HG02798 (cell line): Measurements from ENCODE around the gene NCKAP5.

Source experiments
- ATAC-seq: cut with Tn5 transposase; IDR thresholded peaks from one replicate; pipeline ENCODE4 v1.9.1; 2021; ENCODE audit warnings: mild to moderate bottlenecking; ENCODE audit not compliant: unreplicated experiment, poor library complexity

The NCKAP5 gene

DNA sequence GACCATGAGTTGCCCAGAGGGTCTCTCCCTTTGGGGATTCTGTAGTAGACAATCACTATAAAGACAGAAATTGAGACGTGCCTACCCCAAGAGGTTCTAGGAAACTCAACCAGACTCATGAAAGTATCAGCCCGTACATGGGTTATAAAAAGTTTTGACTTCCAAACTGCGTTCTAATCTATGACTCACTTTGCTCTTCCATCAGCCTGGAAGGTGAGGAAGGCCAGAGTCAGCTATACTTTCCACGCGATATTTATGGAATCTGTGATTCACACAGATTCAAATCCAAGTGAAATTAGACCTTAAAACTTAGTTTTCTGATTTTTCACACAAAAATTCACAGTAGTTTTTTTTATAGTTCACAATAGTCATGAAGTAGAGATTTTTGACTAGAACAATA is 890.6 kb downstream of the NCKAP5 start:
- ATAC-seq, result no peak

DNA sequence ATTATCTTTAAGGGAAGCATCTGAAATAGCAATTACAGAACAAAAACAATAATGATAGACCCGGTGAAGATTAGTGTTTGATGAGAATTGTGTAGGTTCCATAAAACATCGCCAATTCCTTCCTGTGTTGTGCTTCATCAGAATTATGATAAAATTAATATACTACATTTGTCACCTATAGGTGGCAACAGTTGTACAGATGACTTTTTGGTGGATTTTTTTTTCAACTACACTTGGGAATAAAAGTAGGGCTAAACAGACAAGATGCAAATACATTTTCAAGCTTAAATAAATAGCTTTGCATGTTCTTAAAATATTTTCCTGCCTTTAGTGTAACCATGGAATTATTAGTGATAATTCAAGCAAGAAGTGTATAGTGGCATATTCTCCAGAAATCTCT is 891.3 kb downstream of the NCKAP5 start:
- no peak for ATAC-seq

DNA sequence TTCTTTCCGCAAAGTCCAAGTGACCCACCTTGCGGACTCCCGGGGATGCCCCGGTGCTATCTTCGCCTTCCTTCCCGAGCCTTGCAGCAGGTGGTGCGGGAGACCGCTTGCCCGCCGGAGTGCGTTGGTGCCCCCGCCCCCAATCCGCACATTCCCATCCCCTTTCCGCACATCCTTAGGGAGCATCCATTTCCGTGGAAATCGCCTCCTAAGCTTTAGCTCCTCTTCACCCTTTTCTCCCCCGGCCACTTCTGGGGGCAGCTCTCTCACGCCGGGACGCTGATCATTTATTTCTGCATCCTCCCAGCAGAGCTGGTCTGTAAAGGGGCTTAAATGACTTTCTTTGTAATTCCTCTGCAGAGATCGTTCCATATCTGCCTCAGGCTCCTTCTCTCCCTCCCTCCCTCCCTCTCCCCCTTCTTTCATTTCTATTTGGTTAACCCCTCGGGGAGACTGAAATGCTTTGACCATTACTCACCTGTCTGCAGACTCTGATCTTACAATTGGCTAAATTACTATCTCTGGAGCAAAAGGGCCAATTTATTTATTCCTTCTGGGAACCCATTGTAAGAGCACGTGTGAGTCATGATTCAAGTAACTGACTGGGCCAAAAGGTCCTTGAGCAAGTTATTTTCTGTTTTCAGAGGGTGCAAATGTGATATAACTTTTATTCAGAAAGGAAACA is 897.0 kb downstream of the NCKAP5 start:
- no peak for ATAC-seq

DNA sequence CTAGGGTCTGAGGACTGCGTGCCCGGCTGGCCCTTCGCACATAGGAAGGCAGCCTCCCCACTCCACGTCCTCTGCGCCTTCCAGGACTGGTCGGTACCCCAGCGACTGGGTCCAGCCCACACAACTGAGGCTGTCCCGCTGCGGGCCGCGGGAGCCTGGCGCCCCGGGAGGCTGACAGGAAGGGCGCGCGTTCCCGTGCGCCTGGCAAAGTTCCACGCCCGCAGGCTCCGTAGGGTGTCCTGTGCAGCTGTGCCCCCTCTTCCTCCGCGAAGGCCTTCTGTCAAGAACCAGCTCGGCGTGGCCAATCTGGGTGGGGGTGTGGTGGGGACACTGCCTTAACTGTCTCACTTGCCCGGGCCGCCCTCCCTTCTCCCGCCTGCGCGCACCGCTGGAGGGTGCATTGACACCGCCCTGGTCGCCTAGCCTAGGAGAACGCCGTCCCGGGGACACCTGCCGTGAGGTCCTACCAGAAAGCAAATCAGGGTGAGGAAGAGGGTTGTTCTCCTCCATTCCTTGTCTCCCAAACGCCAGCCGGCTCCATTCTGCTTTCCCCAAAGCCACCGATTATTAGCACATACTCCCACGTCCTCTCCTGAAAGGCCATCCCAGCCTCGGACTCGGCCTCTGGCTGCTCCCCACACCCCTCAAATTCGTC is 897.6 kb downstream of the NCKAP5 start:
- no peak for ATAC-seq

DNA sequence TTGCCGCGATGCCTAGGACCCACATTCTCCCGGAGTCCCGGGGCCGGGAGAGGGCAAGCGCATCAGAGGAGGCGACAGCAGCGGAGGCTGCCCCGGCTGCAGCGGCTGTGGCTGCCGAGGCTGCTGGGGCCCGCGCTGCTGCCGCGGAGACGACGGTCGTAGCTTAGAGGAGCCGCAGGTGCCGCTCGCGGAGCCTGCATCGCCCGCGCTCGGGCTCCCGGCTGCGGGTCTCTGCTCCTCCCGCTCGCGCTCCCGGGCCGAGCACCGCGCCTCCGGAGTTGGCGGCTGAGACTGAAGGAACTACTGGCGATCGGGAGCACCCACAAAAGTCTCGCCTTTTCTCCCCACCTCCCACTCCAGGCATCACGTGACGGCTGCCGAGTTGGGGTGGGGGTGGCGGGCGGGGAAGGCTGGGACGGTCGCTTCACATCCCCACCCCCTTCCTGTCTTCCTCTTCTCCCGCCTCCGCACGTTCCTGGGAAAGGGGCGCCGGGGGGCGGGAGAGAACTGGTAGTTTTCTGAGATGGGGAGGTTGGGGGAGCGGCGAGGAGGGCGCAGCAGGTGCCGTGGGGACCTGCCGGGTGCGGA is 898.3 kb downstream of the NCKAP5 start, which contains the start of gene LYPD1:
LYPD1 (minus strand) TSS at position 298 of the 588 bp plus-strand sequence; CDS start at position 25, 273 bp downstream.
- no peak for ATAC-seq

DNA sequence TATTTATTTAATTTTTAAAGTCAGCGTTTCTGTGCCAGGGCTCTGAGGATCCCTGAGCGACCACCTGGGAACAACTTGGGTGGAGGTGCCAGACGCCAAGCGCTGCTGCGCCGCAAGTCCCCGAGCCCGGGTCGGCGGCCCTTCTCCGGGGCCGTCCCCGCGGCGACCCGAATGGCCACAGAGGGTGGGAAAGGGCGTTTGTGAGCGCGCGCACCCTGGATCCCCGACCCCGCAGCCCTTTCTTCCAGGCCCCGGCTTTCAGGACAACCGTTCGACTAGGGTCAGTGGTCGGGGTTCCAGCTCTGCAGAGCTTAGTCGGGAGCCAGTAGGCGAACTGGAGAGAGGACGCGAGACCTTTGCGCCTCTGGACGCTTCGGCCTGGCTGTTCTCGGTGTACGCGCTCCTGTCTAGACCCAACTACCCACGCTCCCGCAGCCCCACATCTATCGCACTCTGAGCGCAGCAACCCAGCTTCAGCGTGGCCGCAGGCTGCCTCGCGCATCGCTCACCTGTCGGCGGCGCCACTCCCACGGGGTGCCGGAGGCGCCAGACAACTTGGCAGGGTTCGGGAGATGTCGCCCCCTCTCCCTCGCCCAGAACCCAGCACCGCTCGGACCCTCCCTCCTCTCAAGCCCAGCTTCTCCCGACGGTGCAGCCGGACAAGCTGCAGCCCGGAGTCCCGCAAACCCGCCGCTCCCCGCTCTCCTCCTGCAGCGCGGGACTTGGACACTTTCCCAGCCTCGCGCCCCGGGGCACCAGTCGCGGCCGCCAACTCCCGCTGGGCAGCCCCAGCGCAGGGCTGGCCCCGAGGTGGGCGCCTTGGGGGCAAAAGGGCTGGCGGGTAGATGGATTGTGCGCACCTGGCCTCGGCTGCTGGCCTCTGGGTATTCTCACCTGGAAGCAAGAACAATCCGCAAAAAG is 899.0 kb downstream of the NCKAP5 start:
- ATAC-seq, result no peak

DNA sequence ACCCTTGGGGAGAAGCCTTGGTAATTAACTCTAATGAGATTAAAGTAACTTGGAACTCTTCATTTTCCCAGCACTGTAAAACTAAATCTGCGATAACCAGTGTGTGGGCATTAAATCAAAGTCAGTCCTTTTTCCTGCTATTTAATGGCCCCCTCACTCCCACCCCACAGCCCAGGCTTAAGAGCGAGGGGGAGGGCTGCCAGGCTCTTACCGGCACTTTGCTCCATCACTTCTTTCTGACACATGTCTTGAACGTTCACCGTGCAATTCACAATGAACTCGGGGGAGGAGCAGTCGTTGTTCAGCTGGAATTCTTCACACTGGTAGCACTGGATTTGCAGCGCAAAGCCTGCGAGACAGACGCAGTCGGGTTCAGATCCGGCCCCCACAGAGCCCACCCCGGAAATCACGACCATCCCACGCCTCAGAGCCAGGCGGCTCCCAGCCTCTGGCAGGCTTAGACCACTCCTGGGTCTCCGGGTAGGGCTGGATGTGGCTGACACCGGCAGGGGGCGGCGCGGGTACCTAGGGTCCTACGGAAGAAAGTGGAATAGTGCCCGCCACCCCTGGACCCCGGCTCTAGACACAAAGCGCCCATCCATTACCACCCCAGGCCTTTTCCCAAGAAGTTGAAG is 900.0 kb downstream of the NCKAP5 start:
- ATAC-seq, result no peak

DNA sequence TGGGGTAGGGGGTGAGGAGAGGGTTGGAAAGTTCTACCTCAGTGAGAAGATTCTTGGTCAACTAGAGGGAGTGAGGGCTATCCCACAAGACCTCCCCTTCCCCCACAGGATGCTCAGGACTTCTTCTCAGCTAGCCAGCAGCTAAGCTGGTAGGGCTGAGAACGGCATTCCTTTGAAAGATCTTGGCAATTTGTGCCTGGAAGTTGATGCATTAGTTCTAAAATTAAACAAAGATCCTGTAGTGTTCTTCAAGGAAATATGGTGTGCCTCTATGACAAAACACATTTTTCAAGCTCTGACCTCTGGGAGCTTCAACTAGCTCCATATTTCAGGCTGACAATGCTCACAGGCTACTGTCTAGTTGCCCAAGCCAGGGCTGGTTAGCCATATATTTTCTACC is 900.6 kb downstream of the NCKAP5 start:
- no peak for ATAC-seq

DNA sequence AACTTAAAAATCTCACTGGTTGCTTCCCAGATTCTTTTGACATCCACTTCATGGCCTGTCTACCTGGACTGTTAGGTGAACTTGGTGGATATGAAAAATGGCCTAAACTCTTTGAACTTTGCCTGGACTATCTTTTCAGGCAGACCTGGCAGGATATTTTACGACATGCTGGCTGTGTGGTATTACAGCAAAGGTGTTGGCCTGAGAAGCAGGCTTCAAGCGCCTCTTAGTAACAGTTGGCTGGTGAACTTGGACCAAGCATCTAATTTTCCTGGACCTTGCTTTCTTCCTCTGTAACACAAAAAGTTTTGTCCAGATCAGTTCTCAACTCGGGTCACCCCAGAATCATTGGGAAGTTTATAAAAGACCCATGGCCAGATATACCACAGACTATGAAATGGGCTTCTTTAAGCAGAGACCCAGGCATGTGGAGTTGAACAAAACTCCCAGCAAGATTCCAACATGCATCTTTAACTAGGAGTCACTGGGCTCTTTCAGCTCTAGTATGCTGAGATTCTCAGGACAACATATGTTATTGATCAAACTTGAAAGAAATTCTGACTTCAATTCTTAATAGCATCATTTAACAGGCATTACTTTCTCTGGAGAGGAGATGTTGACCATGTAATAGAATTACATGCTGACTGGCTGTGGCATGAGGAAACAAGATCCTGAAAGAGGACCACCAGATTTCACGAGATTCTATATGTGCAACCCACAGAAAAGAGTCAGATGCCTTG is 902.7 kb downstream of the NCKAP5 start:
- no peak for ATAC-seq

DNA sequence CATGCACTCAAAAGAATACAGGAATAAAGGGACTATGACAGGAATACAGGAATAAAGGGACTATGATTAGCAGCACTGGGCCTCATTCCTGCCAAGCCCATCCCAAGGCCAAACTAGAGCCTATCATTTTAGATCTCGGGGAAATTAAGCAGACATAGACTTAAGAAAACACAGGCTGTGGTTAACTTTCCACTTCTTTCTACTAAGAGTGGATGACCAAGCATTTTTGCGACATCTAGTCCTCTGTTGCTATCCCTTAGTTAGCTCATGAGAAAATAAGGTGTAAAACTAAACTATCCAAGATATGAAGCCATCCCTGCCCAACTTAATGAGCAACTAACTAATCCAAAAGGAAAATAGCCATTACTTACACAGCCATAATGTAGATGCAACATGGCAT is 904.2 kb downstream of the NCKAP5 start:
- no peak for ATAC-seq

DNA sequence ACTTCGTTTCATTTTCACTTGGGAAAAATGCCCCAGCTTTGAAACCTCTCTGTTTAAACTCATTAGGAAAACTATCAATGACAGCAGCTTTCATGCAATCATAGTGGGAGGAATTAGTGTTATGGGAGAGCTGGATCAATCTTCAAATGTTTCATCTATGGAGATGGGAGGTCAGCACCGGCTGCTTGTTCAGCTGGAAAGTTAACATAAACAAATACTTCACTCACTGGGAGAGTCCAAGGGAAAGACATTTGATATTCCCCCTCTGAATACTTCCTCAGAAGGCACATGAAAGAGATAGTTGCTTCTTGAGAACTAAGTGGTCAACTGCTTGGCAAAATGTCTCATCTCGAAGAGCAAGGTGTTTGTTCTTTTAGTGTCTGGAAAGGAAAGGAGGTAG is 905.5 kb downstream of the NCKAP5 start:
- ATAC-seq, result no peak

DNA sequence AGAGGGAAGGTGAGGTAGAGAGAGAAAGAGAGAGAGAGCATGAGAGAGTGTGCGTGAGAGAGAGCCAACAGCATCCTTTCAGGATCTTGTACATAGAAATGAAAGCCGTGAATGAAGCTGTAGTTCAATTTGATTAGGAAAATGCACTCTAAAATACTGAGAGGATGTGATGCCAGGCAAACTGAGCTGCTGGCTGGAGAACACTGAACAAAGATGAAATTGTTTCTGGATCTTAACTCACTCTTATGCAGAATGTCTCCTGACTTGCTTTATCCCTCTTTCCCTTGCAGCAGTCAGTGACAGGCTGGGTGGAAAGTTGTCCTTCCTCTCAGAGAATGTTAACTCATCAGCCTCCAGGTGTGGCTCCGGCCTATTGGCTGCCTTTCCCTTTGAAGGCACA is 908.9 kb downstream of the NCKAP5 start:
- ATAC-seq, result no peak

DNA sequence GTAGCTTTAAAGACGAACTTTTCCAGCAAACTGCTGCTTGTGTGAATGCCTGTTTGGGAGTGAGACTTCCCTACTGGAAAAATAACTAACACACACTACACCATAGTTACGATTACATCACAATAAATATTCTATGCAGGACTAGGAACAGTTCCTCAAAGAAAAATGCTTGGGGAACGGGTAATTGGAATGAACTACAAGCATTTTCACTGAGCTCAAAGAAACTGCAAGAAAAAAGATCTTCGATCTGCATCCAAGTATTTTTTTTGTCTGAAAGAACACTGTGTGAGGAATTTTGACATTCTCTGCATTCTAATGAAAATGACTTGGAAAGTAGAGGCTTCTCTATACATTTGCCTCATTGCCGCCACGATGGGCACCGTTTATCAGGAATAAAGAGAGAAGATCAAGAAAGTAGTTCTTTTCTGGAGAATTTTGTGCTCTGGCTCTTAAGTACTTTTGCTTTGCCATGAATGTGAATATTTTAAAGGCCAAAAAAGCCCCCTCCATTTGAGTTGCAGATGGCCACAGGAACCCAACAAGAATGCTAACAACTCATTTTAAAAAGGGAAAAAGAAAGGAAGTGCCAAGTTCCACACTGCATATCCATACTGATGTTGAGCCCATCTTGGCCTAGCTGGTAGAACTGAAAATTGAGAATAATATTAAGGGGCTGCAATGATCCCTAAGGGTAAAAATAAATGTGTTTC is 911.8 kb downstream of the NCKAP5 start:
- ATAC-seq, result no peak

DNA sequence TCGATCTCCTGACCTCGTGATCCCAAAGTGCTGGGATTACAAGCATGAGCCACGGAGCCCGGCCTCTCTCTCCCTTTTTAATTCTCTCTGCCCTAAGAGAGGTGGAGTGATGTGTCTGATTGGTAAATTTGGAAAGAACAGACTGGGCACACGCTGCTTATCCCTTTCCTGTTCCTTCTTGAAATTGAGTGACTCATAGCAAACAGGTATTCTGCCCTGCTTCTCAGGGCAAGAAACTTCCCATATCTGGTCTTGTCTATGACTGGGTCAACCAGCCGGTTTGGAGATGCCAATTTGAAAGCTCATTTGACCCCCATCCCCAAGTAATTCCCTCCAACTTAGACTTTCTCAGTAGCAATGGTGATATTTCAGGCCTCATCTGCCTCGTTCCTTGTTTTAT is 913.3 kb downstream of the NCKAP5 start:
- ATAC-seq, result no peak

DNA sequence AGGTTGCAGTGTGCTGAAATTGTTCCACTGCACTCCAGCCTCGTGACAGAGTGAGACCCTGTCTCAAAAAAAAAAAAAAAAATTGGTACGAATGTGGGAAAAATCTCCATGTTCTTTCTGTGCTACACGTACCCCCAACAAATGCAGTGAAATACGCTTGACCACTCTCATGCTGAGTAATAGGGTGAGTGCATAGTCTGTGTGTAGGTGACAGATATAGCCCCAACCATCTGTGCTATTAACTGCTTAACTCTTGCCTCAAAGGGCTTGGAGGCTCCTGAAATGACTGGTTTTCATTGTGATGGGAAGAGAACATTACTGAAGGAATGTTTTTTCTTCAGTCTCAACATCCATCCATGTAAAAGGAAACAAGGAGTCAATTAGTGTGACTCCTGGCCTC is 913.9 kb downstream of the NCKAP5 start:
- ATAC-seq, result no peak

DNA sequence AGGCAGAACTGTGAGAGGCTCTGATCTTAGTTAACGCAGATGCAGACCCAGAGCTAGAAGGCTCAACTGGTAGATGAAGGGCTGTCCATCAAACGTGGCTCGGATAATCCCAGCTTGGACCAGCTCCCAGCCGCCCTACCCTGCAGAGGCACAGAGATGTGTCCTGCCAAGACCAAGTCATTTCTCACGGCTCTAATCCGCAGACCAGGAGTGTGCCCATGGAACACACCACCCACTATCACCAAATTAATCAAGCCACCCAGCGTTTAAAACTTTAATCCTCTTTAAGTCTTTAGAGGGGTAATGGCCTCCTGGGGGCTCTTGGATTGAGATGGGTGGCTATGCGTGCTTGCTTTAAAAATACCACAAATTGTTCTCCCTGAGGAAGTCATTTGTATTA is 915.8 kb downstream of the NCKAP5 start:
- no peak for ATAC-seq

DNA sequence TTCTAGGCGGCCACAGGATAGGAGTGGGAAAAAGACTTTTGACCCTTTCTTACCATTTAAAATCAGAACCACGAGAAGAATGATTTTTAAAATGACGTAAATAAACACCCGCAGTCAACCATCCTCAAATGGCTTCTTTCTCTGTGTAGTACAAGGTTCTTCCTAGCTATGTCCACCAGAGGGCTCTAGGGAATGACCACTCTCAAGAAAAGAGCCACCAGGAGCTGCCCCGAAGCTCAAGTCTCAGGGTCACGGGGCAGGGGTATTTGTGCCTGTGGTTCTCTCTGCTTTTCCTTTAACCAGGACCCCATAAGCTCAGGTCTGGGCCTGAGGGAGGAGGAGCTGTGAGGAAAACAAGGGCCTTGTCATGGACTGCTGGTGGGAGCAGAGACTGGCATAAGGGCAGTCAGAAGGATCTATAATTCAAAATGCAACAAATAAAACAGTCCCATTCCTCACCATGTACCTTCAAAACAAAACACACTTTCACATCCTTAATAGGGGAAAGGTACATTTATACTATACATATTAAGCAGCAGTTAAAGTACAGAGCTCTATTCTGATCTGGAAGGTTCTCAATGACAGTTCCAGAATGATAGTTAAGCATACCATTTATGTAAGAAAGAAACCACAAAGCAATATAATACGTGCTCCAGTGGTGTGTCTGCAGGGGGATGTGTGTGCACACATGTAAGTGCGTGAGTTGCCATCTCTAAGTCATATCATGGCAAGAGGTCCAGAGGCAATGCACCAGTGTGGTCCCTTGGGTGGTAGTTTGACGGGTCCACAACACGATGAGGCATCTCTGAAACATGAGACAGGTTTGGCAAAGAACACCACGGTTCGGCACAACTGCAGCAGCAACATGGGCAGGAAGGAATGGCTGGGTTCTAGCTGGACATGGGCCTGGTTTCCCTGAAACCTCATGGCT is 916.9 kb downstream of the NCKAP5 start:
- no peak for ATAC-seq

DNA sequence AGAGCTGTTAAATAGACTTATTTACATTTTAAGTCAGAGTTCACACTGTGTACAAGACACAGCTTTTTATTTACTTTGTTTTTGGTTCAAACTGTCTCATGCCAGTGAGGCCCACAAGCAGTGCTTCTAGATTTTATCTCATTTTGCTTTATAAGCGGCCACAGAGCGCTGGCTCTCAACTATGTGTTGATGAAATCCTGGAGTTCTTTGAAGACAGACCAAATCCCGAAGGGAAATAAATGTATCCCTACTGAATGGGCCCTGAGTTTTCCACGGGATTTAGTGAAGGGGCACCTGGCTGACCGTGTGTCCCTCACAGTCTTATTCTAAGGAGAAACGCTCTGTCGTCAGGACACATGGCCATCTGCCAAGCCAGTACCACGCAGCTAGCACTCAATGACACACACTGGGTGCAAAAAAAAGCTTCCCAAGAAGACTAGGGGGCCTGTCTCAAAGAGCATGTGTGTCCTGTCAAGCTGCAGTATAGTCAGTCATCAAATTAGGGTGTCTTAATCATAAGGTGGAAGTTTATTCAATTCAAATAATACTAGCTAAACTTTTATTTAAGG is 921.6 kb downstream of the NCKAP5 start:
- no peak for ATAC-seq
